Right atrium auricular region (tissue), 2 donors: Measurements from ENCODE around the gene HPX. TPM values are rescaled to one million over a fixed set of nuclear protein-coding genes. Genes with fewer than 3 reads are reported as not detected.

ENCODE experiments used
- DNase-seq: peaks from one replicate; pipeline ENCODE4 v3.0.0-alpha.2; 2019; ENCODE audit warnings: low spot score
- H3K27ac ChIP-seq, 2 donors: fragments of 200-600 bp; sonication (generic); 1 replicate in 1 of 2; 2 replicates in 1 of 2; pipeline ENCODE4 v1.5.1; 2016 to 2019
- H3K27me3 ChIP-seq, 2 donors: fragments of 200-600 bp; sonication (generic); one replicate each; pipeline versions ENCODE4 v1.5.1 to v1.6.0; 2017 to 2019
- H3K36me3 ChIP-seq: fragments of 200-600 bp; sonication (generic); one replicate; pipeline ENCODE4 v1.5.1; 2016
- H3K4me1 ChIP-seq, 2 donors: fragments of 200-600 bp; sonication (generic); one replicate each; pipeline versions ENCODE4 v1.5.1 to v1.6.0; 2017 to 2019
- H3K4me3 ChIP-seq, 2 donors: fragments of 200-600 bp; sonication (generic); 1 replicate in 1 of 2; 2 replicates in 1 of 2; pipeline ENCODE4 v1.5.1; 2017 to 2019; ENCODE audit warnings: mild to moderate bottlenecking in 1 of 2, moderate library complexity in 1 of 2
- H3K9me3 ChIP-seq, 2 donors: fragments of 200-600 bp; sonication (generic); one replicate each; pipeline ENCODE4 v1.5.1; 2019
- CTCF ChIP-seq, 2 donors: fragments of 200-600 bp; sonication (generic); IDR thresholded peaks; one replicate each; pipeline ENCODE4 v1.5.1; 2019; ENCODE audit warnings: antibody characterized with exemption in 2 of 2
- total RNA-seq, 2 donors: library from RNA; depleted of rRNA; stranded (reverse); fragments of >200 nt; gene quantifications; one replicate each; pipeline ENCODE4 v1.1.0, GENCODE V29; 2016

HPX gene
- total RNA-seq, 2 donors from 2014 or later: 0.20 TPM; not detected in 1

- no peak overlapping the region for H3K4me3 ChIP-seq
- no peaks in the 10 kb centered on the region for H3K9me3 ChIP-seq
- no peaks in the 10 kb centered on the region for H3K27me3 ChIP-seq
- no peak overlapping the region for H3K27ac ChIP-seq
- no peak for TF ChIP-seq CTCF (IDR thresholded peaks at IDR 0.05)
- peaks cover 0 to 16% of the 10 kb centered on the region in 2 donors for H3K4me1 ChIP-seq
- peaks cover 35% of the 10 kb centered on the region for H3K36me3 ChIP-seq
- DNase-seq: no peak
These were observed 34.4 kb downstream of the HPX start for GRCh38 chr11:6406370-6406769.

- TF ChIP-seq CTCF (IDR thresholded peaks at IDR 0.05): no peak
- Histone ChIP-seq H3K9me3 (no peaks in the 10 kb centered on the region), H3K4me3 (no peak overlapping the region), H3K36me3 (peaks cover 35% of the 10 kb centered on the region), H3K27ac (no peak overlapping the region), H3K4me1 (peaks cover 0 to 19% of the 10 kb centered on the region in 2 donors), H3K27me3 (no peaks in the 10 kb centered on the region)
- DNase-seq: no peak
These were observed 34.9 kb downstream of the HPX start for GRCh38 chr11:6405846-6406245.

- Histone ChIP-seq H3K4me3 (no peak overlapping the region), H3K36me3 (peaks cover 34% of the 10 kb centered on the region), H3K9me3 (no peaks in the 10 kb centered on the region), H3K4me1 (peaks cover 0 to 19% of the 10 kb centered on the region in 2 donors), H3K27ac (no peak overlapping the region), H3K27me3 (no peaks in the 10 kb centered on the region)
- TF ChIP-seq CTCF (IDR thresholded peaks at IDR 0.05): no peak
- DNase-seq: no peak
These were observed 35.6 kb downstream of the HPX start for GRCh38 chr11:6405052-6405667.

- Histone ChIP-seq H3K27ac (no peak overlapping the region), H3K9me3 (no peaks in the 10 kb centered on the region), H3K27me3 (no peaks in the 10 kb centered on the region), H3K4me1 (peaks cover 0 to 19% of the 10 kb centered on the region in 2 donors), H3K36me3 (peaks cover 28% of the 10 kb centered on the region), H3K4me3 (no peak overlapping the region)
- no peak for TF ChIP-seq CTCF (IDR thresholded peaks at IDR 0.05)
- DNase-seq: no peak
These were observed 36.3 kb downstream of the HPX start for GRCh38 chr11:6404342-6405051.

GRCh38 chr11:6403539-6403938 lies 37.2 kb downstream of the HPX start:
- no peaks in the 10 kb centered on the region for H3K27me3 ChIP-seq
- no peak overlapping the region for H3K4me3 ChIP-seq
- no peak overlapping the region for H3K27ac ChIP-seq
- H3K36me3 ChIP-seq: peaks cover 24% of the 10 kb centered on the region
- peaks cover 0 to 19% of the 10 kb centered on the region in 2 donors for H3K4me1 ChIP-seq
- no peak for DNase-seq
- H3K9me3 ChIP-seq: no peaks in the 10 kb centered on the region
- TF ChIP-seq CTCF (IDR thresholded peaks at IDR 0.05): no peak
